HEK293 (cell line): Measurements from ENCODE around the gene DNAH8.
A peak's percentile ranks its signal among the peaks of the same experiment; 100 is the strongest.

Experiments used
- BCL11A ChIP-seq: fragments of 450-650 bp; formaldehyde crosslinking; IDR thresholded peaks from 2 replicates; pipeline ENCODE4 v1.5.1; 2016; ENCODE audit warnings: low read depth, missing biosample characterization, missing genetic modification characterization
- BCL11B ChIP-seq: fragments of 450-650 bp; formaldehyde crosslinking; IDR thresholded peaks from 2 replicates; pipeline ENCODE4 v1.5.1; 2016; ENCODE audit warnings: low read depth, missing biosample characterization, missing genetic modification characterization
- GLI4 ChIP-seq: fragments of 450-650 bp; formaldehyde crosslinking; IDR thresholded peaks from 2 replicates; pipeline ENCODE4 v1.5.1; 2016; ENCODE audit warnings: missing biosample characterization, missing genetic modification characterization
- HOXA7 ChIP-seq: sonication (generic); formaldehyde crosslinking; IDR thresholded peaks from 2 replicates; pipeline ENCODE4 v1.8.1; 2022; ENCODE audit warnings: missing genetic modification reagents, borderline replicate concordance
- TCF7L2 ChIP-seq: IDR thresholded peaks from 2 replicates; pipeline ENCODE4 v1.6.1; 2011; ENCODE audit warnings: low read depth, mild to moderate bottlenecking, inconsistent platforms, low read length, moderate library complexity, borderline replicate concordance
- ZNF121 ChIP-seq: fragments of 450-650 bp; formaldehyde crosslinking; IDR thresholded peaks from 2 replicates; pipeline ENCODE4 v1.5.1; 2016; ENCODE audit warnings: missing biosample characterization, missing genetic modification characterization
- ZNF146 ChIP-seq: fragments of 450-650 bp; formaldehyde crosslinking; IDR thresholded peaks from 2 replicates; pipeline ENCODE4 v1.5.1; 2016; ENCODE audit warnings: missing biosample characterization, missing genetic modification characterization
- ZNF157 ChIP-seq: fragments of 450-650 bp; formaldehyde crosslinking; IDR thresholded peaks from 2 replicates; pipeline ENCODE4 v1.5.1; 2016; ENCODE audit warnings: missing biosample characterization, missing genetic modification characterization
- ZNF169 ChIP-seq: fragments of 450-650 bp; formaldehyde crosslinking; IDR thresholded peaks from 2 replicates; pipeline ENCODE4 v1.5.1; 2016; ENCODE audit warnings: missing biosample characterization, missing genetic modification characterization
- ZNF248 ChIP-seq: fragments of 450-650 bp; formaldehyde crosslinking; IDR thresholded peaks from 2 replicates; pipeline ENCODE4 v1.5.1; 2017; ENCODE audit warnings: missing biosample characterization, missing genetic modification characterization
- ZNF292 ChIP-seq: fragments of 450-650 bp; formaldehyde crosslinking; IDR thresholded peaks from 2 replicates; pipeline ENCODE4 v1.5.1; 2016; ENCODE audit warnings: low read depth, missing biosample characterization, missing genetic modification characterization, borderline replicate concordance
- ZNF324 ChIP-seq: fragments of 450-650 bp; formaldehyde crosslinking; IDR thresholded peaks from 2 replicates; pipeline ENCODE4 v1.5.1; 2016; ENCODE audit warnings: missing biosample characterization, missing genetic modification characterization
- ZNF350 ChIP-seq: fragments of 450-650 bp; formaldehyde crosslinking; IDR thresholded peaks from 2 replicates; pipeline ENCODE4 v1.5.0; 2017; ENCODE audit warnings: missing biosample characterization, mild to moderate bottlenecking, missing genetic modification characterization
- ZNF391 ChIP-seq: fragments of 450-650 bp; formaldehyde crosslinking; IDR thresholded peaks from 2 replicates; pipeline ENCODE4 v1.5.1; 2016; ENCODE audit warnings: low read depth, missing biosample characterization, missing genetic modification characterization, borderline replicate concordance
- ZNF48 ChIP-seq: fragments of 450-650 bp; formaldehyde crosslinking; IDR thresholded peaks from 2 replicates; pipeline ENCODE4 v1.5.1; 2016; ENCODE audit warnings: missing biosample characterization, missing genetic modification characterization
- ZNF561 ChIP-seq: fragments of 450-650 bp; IDR thresholded peaks from 2 replicates; pipeline ENCODE4 v1.5.1; 2018; ENCODE audit warnings: missing biosample characterization, missing genetic modification characterization, borderline replicate concordance
- ZNF610 ChIP-seq: fragments of 450-650 bp; formaldehyde crosslinking; IDR thresholded peaks from 2 replicates; pipeline ENCODE4 v1.5.1; 2016; ENCODE audit warnings: missing biosample characterization, missing genetic modification characterization, borderline replicate concordance
- ZNF624 ChIP-seq: fragments of 450-650 bp; formaldehyde crosslinking; IDR thresholded peaks from 2 replicates; pipeline ENCODE4 v1.5.1; 2017; ENCODE audit warnings: missing biosample characterization, missing genetic modification characterization
- ZNF626 ChIP-seq: fragments of 450-650 bp; sonication (Bioruptor Pico); formaldehyde crosslinking; IDR thresholded peaks from 2 replicates; pipeline ENCODE4 v1.5.1; 2018; ENCODE audit warnings: missing biosample characterization, missing genetic modification characterization, inconsistent platforms
- ZNF654 ChIP-seq: fragments of 450-650 bp; formaldehyde crosslinking; IDR thresholded peaks from 2 replicates; pipeline ENCODE4 v1.5.1; 2016; ENCODE audit warnings: low read depth, missing biosample characterization, missing genetic modification characterization
- ZNF701 ChIP-seq: fragments of 450-650 bp; formaldehyde crosslinking; IDR thresholded peaks from 2 replicates; pipeline ENCODE4 v1.5.1; 2016; ENCODE audit warnings: missing biosample characterization, missing genetic modification characterization
- ZNF768 ChIP-seq: fragments of 450-650 bp; formaldehyde crosslinking; IDR thresholded peaks from 2 replicates; pipeline ENCODE4 v1.5.1; 2018; ENCODE audit warnings: missing biosample characterization, mild to moderate bottlenecking, missing genetic modification characterization
- ZNF776 ChIP-seq: fragments of 450-650 bp; formaldehyde crosslinking; IDR thresholded peaks from 2 replicates; pipeline ENCODE4 v1.5.0; 2017; ENCODE audit warnings: missing biosample characterization, missing genetic modification characterization, borderline replicate concordance
- ZNF837 ChIP-seq: fragments of 450-650 bp; formaldehyde crosslinking; IDR thresholded peaks from 2 replicates; pipeline ENCODE4 v1.5.1; 2016; ENCODE audit warnings: missing biosample characterization, missing genetic modification characterization
- TF ChIP-seq, protein P1 (sequence below): fragments of 450-650 bp; formaldehyde crosslinking; IDR thresholded peaks from 2 replicates; pipeline ENCODE4 v1.5.1; 2017; ENCODE audit warnings: missing biosample characterization, missing genetic modification characterization
- TF ChIP-seq, protein P2 (sequence below): fragments of 450-650 bp; formaldehyde crosslinking; IDR thresholded peaks from 2 replicates; pipeline ENCODE4 v1.5.1; 2016; ENCODE audit warnings: missing biosample characterization, missing genetic modification characterization
- TF ChIP-seq, protein P3 (sequence below): fragments of 450-650 bp; formaldehyde crosslinking; IDR thresholded peaks from 2 replicates; pipeline ENCODE4 v1.5.1; 2016; ENCODE audit warnings: missing biosample characterization, missing genetic modification characterization
- TF ChIP-seq, protein P4 (sequence below): fragments of 450-650 bp; formaldehyde crosslinking; IDR thresholded peaks from 2 replicates; pipeline ENCODE4 v1.5.1; 2017; ENCODE audit warnings: missing biosample characterization, missing genetic modification characterization
- TF ChIP-seq, protein P5 (sequence below): fragments of 450-650 bp; formaldehyde crosslinking; IDR thresholded peaks from 2 replicates; pipeline ENCODE4 v1.5.1; 2016; ENCODE audit warnings: missing biosample characterization, missing genetic modification characterization
- TF ChIP-seq, protein P6 (sequence below): fragments of 450-650 bp; formaldehyde crosslinking; IDR thresholded peaks from 2 replicates; pipeline ENCODE4 v1.5.1; 2016; ENCODE audit warnings: missing biosample characterization, missing genetic modification characterization

The DNAH8 gene

DNA sequence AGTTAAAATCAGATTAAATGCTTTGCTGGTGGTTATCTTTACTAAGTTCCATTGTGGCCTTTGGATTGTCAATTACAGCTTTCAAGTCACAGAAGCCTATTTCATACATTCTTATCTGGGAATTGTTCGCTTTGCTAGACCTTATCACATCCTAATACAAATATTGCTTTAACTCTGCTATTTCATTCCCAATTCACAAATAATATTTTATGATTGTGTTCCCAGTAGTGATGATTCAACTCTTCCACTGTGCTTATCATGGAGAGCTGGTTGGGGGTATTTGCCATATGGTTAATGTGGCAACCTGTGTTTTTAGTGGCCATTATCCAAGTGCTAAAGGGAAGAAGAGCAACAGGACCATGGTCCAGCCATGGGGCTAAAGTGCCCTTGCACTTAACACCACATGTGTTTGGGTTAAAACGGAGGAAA, 260.5 kb downstream of the DNAH8 start (continued):
- no peak for TF ChIP-seq ZNF48 (tag by site-specific recombination)
- TF ChIP-seq BCL11A (tag by site-specific recombination): 0 out of 2 replicates have a peak, but pooled peaks have one; percentile 21
- TF ChIP-seq, protein P1, sequence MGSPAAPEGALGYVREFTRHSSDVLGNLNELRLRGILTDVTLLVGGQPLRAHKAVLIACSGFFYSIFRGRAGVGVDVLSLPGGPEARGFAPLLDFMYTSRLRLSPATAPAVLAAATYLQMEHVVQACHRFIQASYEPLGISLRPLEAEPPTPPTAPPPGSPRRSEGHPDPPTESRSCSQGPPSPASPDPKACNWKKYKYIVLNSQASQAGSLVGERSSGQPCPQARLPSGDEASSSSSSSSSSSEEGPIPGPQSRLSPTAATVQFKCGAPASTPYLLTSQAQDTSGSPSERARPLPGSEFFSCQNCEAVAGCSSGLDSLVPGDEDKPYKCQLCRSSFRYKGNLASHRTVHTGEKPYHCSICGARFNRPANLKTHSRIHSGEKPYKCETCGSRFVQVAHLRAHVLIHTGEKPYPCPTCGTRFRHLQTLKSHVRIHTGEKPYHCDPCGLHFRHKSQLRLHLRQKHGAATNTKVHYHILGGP: no peak
- no peak for TF ChIP-seq ZNF292
- no peak for TF ChIP-seq ZNF157 (tag by site-specific recombination)
- no peak for TF ChIP-seq ZNF610 (tag by site-specific recombination)
- TF ChIP-seq, protein P2, sequence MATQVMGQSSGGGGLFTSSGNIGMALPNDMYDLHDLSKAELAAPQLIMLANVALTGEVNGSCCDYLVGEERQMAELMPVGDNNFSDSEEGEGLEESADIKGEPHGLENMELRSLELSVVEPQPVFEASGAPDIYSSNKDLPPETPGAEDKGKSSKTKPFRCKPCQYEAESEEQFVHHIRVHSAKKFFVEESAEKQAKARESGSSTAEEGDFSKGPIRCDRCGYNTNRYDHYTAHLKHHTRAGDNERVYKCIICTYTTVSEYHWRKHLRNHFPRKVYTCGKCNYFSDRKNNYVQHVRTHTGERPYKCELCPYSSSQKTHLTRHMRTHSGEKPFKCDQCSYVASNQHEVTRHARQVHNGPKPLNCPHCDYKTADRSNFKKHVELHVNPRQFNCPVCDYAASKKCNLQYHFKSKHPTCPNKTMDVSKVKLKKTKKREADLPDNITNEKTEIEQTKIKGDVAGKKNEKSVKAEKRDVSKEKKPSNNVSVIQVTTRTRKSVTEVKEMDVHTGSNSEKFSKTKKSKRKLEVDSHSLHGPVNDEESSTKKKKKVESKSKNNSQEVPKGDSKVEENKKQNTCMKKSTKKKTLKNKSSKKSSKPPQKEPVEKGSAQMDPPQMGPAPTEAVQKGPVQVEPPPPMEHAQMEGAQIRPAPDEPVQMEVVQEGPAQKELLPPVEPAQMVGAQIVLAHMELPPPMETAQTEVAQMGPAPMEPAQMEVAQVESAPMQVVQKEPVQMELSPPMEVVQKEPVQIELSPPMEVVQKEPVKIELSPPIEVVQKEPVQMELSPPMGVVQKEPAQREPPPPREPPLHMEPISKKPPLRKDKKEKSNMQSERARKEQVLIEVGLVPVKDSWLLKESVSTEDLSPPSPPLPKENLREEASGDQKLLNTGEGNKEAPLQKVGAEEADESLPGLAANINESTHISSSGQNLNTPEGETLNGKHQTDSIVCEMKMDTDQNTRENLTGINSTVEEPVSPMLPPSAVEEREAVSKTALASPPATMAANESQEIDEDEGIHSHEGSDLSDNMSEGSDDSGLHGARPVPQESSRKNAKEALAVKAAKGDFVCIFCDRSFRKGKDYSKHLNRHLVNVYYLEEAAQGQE (tag by site-specific recombination): no peak
- TF ChIP-seq, protein P3, sequence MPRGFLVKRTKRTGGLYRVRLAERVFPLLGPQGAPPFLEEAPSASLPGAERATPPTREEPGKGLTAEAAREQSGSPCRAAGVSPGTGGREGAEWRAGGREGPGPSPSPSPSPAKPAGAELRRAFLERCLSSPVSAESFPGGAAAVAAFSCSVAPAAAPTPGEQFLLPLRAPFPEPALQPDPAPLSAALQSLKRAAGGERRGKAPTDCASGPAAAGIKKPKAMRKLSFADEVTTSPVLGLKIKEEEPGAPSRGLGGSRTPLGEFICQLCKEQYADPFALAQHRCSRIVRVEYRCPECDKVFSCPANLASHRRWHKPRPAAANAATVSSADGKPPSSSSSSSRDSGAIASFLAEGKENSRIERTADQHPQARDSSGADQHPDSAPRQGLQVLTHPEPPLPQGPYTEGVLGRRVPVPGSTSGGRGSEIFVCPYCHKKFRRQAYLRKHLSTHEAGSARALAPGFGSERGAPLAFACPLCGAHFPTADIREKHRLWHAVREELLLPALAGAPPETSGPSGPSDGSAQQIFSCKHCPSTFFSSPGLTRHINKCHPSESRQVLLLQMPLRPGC (tag by site-specific recombination): peak; percentile 40; the same call in 1 of the 2 replicates
- TF ChIP-seq ZNF391 (tag by site-specific recombination): no peak
- no peak for TF ChIP-seq ZNF701 (tag by site-specific recombination)
- no peak for TF ChIP-seq ZNF169
- no peak for TF ChIP-seq ZNF248 (tag by site-specific recombination)
- TF ChIP-seq ZNF324 (tag by site-specific recombination): no peak
- no peak for TF ChIP-seq HOXA7 (CRISPR knock-in tag)
- TF ChIP-seq ZNF561: no peak
- TF ChIP-seq ZNF146 (tag by site-specific recombination): no peak; the same call in 1 of the 2 replicates
- TF ChIP-seq TCF7L2: no peak
- TF ChIP-seq ZNF624 (tag by site-specific recombination): no peak
- no peak for TF ChIP-seq ZNF837 (tag by site-specific recombination)
- TF ChIP-seq ZNF776 (tag by site-specific recombination): no peak
- peak; percentile 46 for TF ChIP-seq BCL11B
- TF ChIP-seq ZNF121 (tag by site-specific recombination): no peak
- TF ChIP-seq GLI4 (tag by site-specific recombination): no peak
- TF ChIP-seq, protein P4, sequence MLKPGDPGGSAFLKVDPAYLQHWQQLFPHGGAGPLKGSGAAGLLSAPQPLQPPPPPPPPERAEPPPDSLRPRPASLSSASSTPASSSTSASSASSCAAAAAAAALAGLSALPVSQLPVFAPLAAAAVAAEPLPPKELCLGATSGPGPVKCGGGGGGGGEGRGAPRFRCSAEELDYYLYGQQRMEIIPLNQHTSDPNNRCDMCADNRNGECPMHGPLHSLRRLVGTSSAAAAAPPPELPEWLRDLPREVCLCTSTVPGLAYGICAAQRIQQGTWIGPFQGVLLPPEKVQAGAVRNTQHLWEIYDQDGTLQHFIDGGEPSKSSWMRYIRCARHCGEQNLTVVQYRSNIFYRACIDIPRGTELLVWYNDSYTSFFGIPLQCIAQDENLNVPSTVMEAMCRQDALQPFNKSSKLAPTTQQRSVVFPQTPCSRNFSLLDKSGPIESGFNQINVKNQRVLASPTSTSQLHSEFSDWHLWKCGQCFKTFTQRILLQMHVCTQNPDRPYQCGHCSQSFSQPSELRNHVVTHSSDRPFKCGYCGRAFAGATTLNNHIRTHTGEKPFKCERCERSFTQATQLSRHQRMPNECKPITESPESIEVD (tag by site-specific recombination): peak; percentile 79
- no peak for TF ChIP-seq ZNF350 (tag by site-specific recombination)
- TF ChIP-seq, protein P5, sequence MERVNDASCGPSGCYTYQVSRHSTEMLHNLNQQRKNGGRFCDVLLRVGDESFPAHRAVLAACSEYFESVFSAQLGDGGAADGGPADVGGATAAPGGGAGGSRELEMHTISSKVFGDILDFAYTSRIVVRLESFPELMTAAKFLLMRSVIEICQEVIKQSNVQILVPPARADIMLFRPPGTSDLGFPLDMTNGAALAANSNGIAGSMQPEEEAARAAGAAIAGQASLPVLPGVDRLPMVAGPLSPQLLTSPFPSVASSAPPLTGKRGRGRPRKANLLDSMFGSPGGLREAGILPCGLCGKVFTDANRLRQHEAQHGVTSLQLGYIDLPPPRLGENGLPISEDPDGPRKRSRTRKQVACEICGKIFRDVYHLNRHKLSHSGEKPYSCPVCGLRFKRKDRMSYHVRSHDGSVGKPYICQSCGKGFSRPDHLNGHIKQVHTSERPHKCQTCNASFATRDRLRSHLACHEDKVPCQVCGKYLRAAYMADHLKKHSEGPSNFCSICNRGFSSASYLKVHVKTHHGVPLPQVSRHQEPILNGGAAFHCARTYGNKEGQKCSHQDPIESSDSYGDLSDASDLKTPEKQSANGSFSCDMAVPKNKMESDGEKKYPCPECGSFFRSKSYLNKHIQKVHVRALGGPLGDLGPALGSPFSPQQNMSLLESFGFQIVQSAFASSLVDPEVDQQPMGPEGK (tag by site-specific recombination): no peak
- TF ChIP-seq ZNF626 (tag by site-specific recombination): no peak
- TF ChIP-seq ZNF654: no peak
- TF ChIP-seq, protein P6, sequence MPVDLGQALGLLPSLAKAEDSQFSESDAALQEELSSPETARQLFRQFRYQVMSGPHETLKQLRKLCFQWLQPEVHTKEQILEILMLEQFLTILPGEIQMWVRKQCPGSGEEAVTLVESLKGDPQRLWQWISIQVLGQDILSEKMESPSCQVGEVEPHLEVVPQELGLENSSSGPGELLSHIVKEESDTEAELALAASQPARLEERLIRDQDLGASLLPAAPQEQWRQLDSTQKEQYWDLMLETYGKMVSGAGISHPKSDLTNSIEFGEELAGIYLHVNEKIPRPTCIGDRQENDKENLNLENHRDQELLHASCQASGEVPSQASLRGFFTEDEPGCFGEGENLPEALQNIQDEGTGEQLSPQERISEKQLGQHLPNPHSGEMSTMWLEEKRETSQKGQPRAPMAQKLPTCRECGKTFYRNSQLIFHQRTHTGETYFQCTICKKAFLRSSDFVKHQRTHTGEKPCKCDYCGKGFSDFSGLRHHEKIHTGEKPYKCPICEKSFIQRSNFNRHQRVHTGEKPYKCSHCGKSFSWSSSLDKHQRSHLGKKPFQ: peak; percentile 51; the same call in 1 of the 2 replicates
- no peak for TF ChIP-seq ZNF768 (tag by site-specific recombination)
